A549 (cell line): Measurements from ENCODE around the gene MFAP4. TPM values are rescaled to one million over a fixed set of nuclear protein-coding genes. Genes with fewer than 3 reads are reported as not detected.

Source experiments
- ATAC-seq, 2 experiments: fragments of 200-7000 bp in 1 of 2; fragments of >200 bp in 1 of 2; cut with Nextera tagmentation in 1 of 2; cut with Tn5 transposase in 1 of 2; 3 replicates each; pipeline versions ENCODE4 v1.8.0 to v1.9.1; 2018 to 2020; ENCODE audit warnings: mild to moderate bottlenecking in 1 of 2, moderate library complexity in 1 of 2
- CTCF ChIA-PET: fragments of 300-600 bp; sonication (Branson Sonifier 250); formaldehyde crosslinking; extraction: SDS; loops from one replicate; lab custom pipeline; 2021; ENCODE audit warnings: antibody characterized with exemption, inconsistent platforms; lab: Yijun Ruan, JAX
- POLR2A ChIA-PET: fragments of 350-600 bp; formaldehyde crosslinking; extraction: SDS; loops from one replicate; lab custom pipeline; 2021; ENCODE audit warnings: antibody characterized with exemption, inconsistent platforms; lab: Yijun Ruan, JAX
- DNase-seq, 2 experiments: peaks; one replicate each; pipeline versions ENCODE4 v3.0.0 to v3.0.0-alpha.2; 2011 to 2016; ENCODE audit warnings: low read depth in 1 of 2, low spot score in 1 of 2
- FAIRE-seq: peaks from 2 replicates; lab custom pipeline; 2011; peaks lifted over from hg19 to GRCh38; lab: Jason Lieb, UNC
- H3K27ac ChIP-seq, 2 experiments: fragments of >200 bp; sonication (Bioruptor Twin); formaldehyde crosslinking; 3 replicates each; pipeline ENCODE4 v1.5.1; 2016 to 2017
- H3K4me1 ChIP-seq: fragments of >200 bp; sonication (Bioruptor Twin); formaldehyde crosslinking; 3 replicates; pipeline ENCODE4 v1.6.1; 2016
- H3K4me2 ChIP-seq: fragments of >200 bp; sonication (Bioruptor Twin); formaldehyde crosslinking; 3 replicates; pipeline ENCODE4 v1.6.1; 2016
- H3K4me3 ChIP-seq: fragments of >200 bp; sonication (Bioruptor Twin); formaldehyde crosslinking; 3 replicates; pipeline ENCODE4 v1.5.1; 2016
- H3K9me3 ChIP-seq: fragments of >200 bp; sonication (Bioruptor Twin); formaldehyde crosslinking; 3 replicates; pipeline ENCODE4 v1.6.1; 2016
- BCL3 ChIP-seq: fragments of >200 bp; sonication (Bioruptor Twin); formaldehyde crosslinking; IDR thresholded peaks from 3 replicates; pipeline ENCODE4 v1.6.1; 2016
- CEBPB ChIP-seq, 2 experiments: fragments of >200 bp in 1 of 2; sonication (Bioruptor Twin) in 1 of 2; formaldehyde crosslinking in 1 of 2; IDR thresholded peaks; 2 replicates each; pipeline ENCODE4 v1.6.1; 2012 to 2016
- CHD4 ChIP-seq: fragments of 200-600 bp; sonication (generic); IDR thresholded peaks from 2 replicates; pipeline ENCODE4 v1.6.1; 2016; ENCODE audit warnings: antibody characterized with exemption, mild to moderate bottlenecking, borderline replicate concordance
- E2F6 ChIP-seq: IDR thresholded peaks from 2 replicates; pipeline ENCODE4 v1.6.1; 2012; ENCODE audit warnings: low read depth, borderline replicate concordance
- EHF ChIP-seq: fragments of 250-450 bp; sonication (Bioruptor Pico); IDR thresholded peaks from 2 replicates; pipeline ENCODE4 v1.5.0; 2020; ENCODE audit warnings: mild to moderate bottlenecking
- ESRRA ChIP-seq: fragments of 150-350 bp; IDR thresholded peaks from 2 replicates; pipeline ENCODE4 v1.6.1; 2014; ENCODE audit warnings: mild to moderate bottlenecking, low read length, borderline replicate concordance
- FOSB ChIP-seq: fragments of 250-450 bp; sonication (Bioruptor Pico); IDR thresholded peaks from 2 replicates; pipeline ENCODE4 v1.5.0; 2020; ENCODE audit warnings: mild to moderate bottlenecking, moderate library complexity
- HES2 ChIP-seq: fragments of >200 bp; sonication (Bioruptor Twin); formaldehyde crosslinking; IDR thresholded peaks from 2 replicates; pipeline ENCODE4 v1.6.1; 2016
- HOXB5 ChIP-seq: fragments of 250-450 bp; sonication (Bioruptor Pico); IDR thresholded peaks from 2 replicates; pipeline ENCODE4 v1.5.0; 2020; ENCODE audit warnings: mild to moderate bottlenecking, moderate library complexity
- MAFK ChIP-seq: fragments of 450-650 bp; IDR thresholded peaks from 2 replicates; pipeline ENCODE4 v1.6.1; 2014; ENCODE audit not compliant: partially characterized antibody
- MYC ChIP-seq: IDR thresholded peaks from 2 replicates; pipeline ENCODE4 v1.6.1; 2012; ENCODE audit warnings: mild to moderate bottlenecking, inconsistent platforms, low read length, improper control_type of control experiment, borderline replicate concordance
- NR3C1 ChIP-seq: fragments of >200 bp; sonication (Bioruptor Twin); formaldehyde crosslinking; IDR thresholded peaks from 3 replicates; pipeline ENCODE4 v1.6.1; 2017
- PBX3 ChIP-seq: IDR thresholded peaks from 2 replicates; pipeline ENCODE4 v1.6.1; 2012
- RAD21 ChIP-seq, 2 experiments: fragments of >200 bp in 1 of 2; sonication (Bioruptor Twin) in 1 of 2; formaldehyde crosslinking in 1 of 2; IDR thresholded peaks in 1 of 2; conservative IDR thresholded peaks in 1 of 2; 2 replicates in 1 of 2; 3 replicates in 1 of 2; pipeline ENCODE4 v1.6.1; 2012 to 2018; ENCODE audit warnings: inconsistent platforms in 1 of 2
- RCOR1 ChIP-seq: fragments of 150-350 bp; IDR thresholded peaks from 2 replicates; pipeline ENCODE4 v1.6.1; 2014; ENCODE audit warnings: antibody characterized with exemption, low read length, low read depth
- SREBF2 ChIP-seq: fragments of 450-650 bp; IDR thresholded peaks from 2 replicates; pipeline ENCODE4 v1.6.1; 2014; ENCODE audit warnings: mild to moderate bottlenecking, moderate library complexity
- ZSCAN20 ChIP-seq: fragments of 250-450 bp; sonication (Bioruptor Pico); IDR thresholded peaks from 2 replicates; pipeline ENCODE4 v1.8.0; 2022; ENCODE audit warnings: mild to moderate bottlenecking, moderate library complexity
- WGBS: methylation state at CpG from one replicate; pipeline ENCODE4 v1.1.6; 2017; ENCODE audit errors: missing lambda C conversion rate; 5-methylcytosine and 5-hydroxymethylcytosine counted together
- polyA plus RNA-seq, 4 experiments: library from polyadenylated mRNA; depleted of rRNA in 3 of 4; stranded (reverse); fragments of >200 nt; fragmentation: RNase III in 1 of 4; extraction: RNeasy Plus Mini Kit Qiagen cat#74134 plus additional on column Dnase treatment in 1 of 4; gene quantifications; 2 replicates in 3 of 4; 3 replicates in 1 of 4; pipeline ENCODE4 v1.2.3, GENCODE V29; 2011 to 2017

Gene MFAP4
- polyA plus RNA-seq, 2 of the 4 experiments (the other 2 are of a cell fraction): 0.13 TPM; not detected in 1

GRCh38 chr17:19365833-19366636, 21.0 kb downstream of the MFAP4 start:
- POLR2A ChIA-PET: interaction anchor here (0.8 to 1.8 kb wide), 2 partner anchors 12 kb away, joined by 4 to 15 read pairs; partner anchors contain the start of gene MAPK7
- no peak for FAIRE-seq

GRCh38 chr17:19365499-19365817, 21.5 kb downstream of the MFAP4 start:
- DNase-seq (no peak), ATAC-seq (no peak), FAIRE-seq (no peak)
- CTCF ChIA-PET: interaction anchor here (0.6 to 14.6 kb wide), 14 partner anchors 8 to 399 kb away, joined by 3 to 362 read pairs (median 4); partner anchors contain the start of gene MAPK7
- H3K4me2 ChIP-seq: no peak overlapping the region
- WGBS: 81% methylated on average over 4 of the region's 4 CpGs
- no peak for TF ChIP-seq PBX3
- H3K4me1 ChIP-seq: peaks cover 30% of the 10 kb centered on the region
- H3K27ac ChIP-seq: no peak overlapping the region; a peak in 1 of 6 replicates
- no peaks in the 10 kb centered on the region for H3K9me3 ChIP-seq
- no peak overlapping the region for H3K4me3 ChIP-seq
- POLR2A ChIA-PET: interaction anchor here (1.8 kb wide), 1 partner anchor 12 kb away, joined by 15 read pairs; the partner anchor contains the start of gene MAPK7

More at GRCh38 chr17:19365833-19366636, 21.0 kb downstream of the MFAP4 start:
- ATAC-seq: no peak
- CTCF ChIA-PET: interaction anchor here (0.6 to 14.6 kb wide), 15 partner anchors 9 to 398 kb away, joined by 3 to 362 read pairs (median 4); partner anchors contain the start of gene MAPK7
- Histone ChIP-seq H3K4me3 (no peak overlapping the region), H3K9me3 (no peaks in the 10 kb centered on the region), H3K27ac (no peak overlapping the region), H3K4me2 (no peak overlapping the region), H3K4me1 (peaks cover 29% of the 10 kb centered on the region)
- 68% methylated on average over 9 of the region's 9 CpGs for WGBS
- no peak for TF ChIP-seq CEBPB (IDR thresholded peaks at IDR 0.05)
- no peak for TF ChIP-seq RCOR1
- TF ChIP-seq CHD4: no peak
- TF ChIP-seq BCL3: no peak
- no peak for TF ChIP-seq ZSCAN20 (CRISPR knock-in tag)
- TF ChIP-seq NR3C1: no peak
- no peak for TF ChIP-seq HOXB5 (CRISPR knock-in tag)
- no peak for TF ChIP-seq EHF (CRISPR knock-in tag)
- no peak for TF ChIP-seq FOSB
- TF ChIP-seq ESRRA: no peak
- no peak for TF ChIP-seq SREBF2
- TF ChIP-seq MAFK: no peak
- TF ChIP-seq RAD21 (conservative IDR thresholded peaks at IDR 0.05 in 1 of 2, IDR thresholded peaks at IDR 0.05 in 1 of 2): no peak
- TF ChIP-seq HES2: no peak
- no peak for TF ChIP-seq MYC
- TF ChIP-seq E2F6: no peak
- DNase-seq: no peak
